Measurements from ENCODE around the gene PRF1.

Gene PRF1

GRCh38 chr10:70568781-70569495 lies 33.6 kb downstream of the PRF1 start:
- Histone ChIP-seq H3K27ac (no peak overlapping the region), H3K36me3 (no peaks in the 10 kb centered on the region), H3K4me1 (ENCODE audit: control insufficient read depth in 1 of 2, insufficient read depth in 1 of 2, low read depth in 1 of 2, low read length in 1 of 2) (peaks cover 19 to 27% of the 10 kb centered on the region in 2 experiments), H3K27me3 (no peaks in the 10 kb centered on the region), H3K9me3 (no peaks in the 10 kb centered on the region), H3K4me3 (ENCODE audit: low read depth in 1 of 2, low read length in 1 of 2) (no peak overlapping the region)
- no peak for TF ChIP-seq CTCF (IDR thresholded peaks at IDR 0.05)

- Histone ChIP-seq H3K27me3 (no peaks in the 10 kb centered on the region), H3K4me1 (ENCODE audit: control insufficient read depth in 1 of 2, insufficient read depth in 1 of 2, low read depth in 1 of 2, low read length in 1 of 2) (peaks cover 19 to 27% of the 10 kb centered on the region in 2 experiments), H3K36me3 (no peaks in the 10 kb centered on the region), H3K4me3 (ENCODE audit: low read depth in 1 of 2, low read length in 1 of 2) (no peak overlapping the region), H3K9me3 (no peaks in the 10 kb centered on the region), H3K27ac (no peak overlapping the region)
- TF ChIP-seq CTCF (IDR thresholded peaks at IDR 0.05), result no peak
These were observed 34.4 kb downstream of the PRF1 start for GRCh38 chr10:70568113-70568512.

- no peaks in the 10 kb centered on the region for H3K36me3 ChIP-seq
- no peak for TF ChIP-seq CTCF (IDR thresholded peaks at IDR 0.05)
- H3K27ac ChIP-seq, result no peak overlapping the region
- H3K9me3 ChIP-seq, result no peaks in the 10 kb centered on the region
- no peak overlapping the region for H3K4me3 ChIP-seq (ENCODE audit: low read depth in 1 of 2, low read length in 1 of 2)
- H3K27me3 ChIP-seq, result no peaks in the 10 kb centered on the region
- H3K4me1 ChIP-seq (ENCODE audit: control insufficient read depth in 1 of 2, insufficient read depth in 1 of 2, low read depth in 1 of 2, low read length in 1 of 2), result peaks cover 19 to 27% of the 10 kb centered on the region in 2 experiments
These were observed 34.9 kb downstream of the PRF1 start for GRCh38 chr10:70567603-70568002.

- no peaks in the 10 kb centered on the region for H3K9me3 ChIP-seq
- H3K27me3 ChIP-seq, result no peaks in the 10 kb centered on the region
- H3K27ac ChIP-seq, result peak overlapping the region; percentile 70
- TF ChIP-seq CTCF (IDR thresholded peaks at IDR 0.05), result no peak
- H3K4me3 ChIP-seq (ENCODE audit: low read depth in 1 of 2, low read length in 1 of 2), result no peak overlapping the region
- H3K36me3 ChIP-seq, result no peaks in the 10 kb centered on the region
- H3K4me1 ChIP-seq (ENCODE audit: control insufficient read depth in 1 of 2, insufficient read depth in 1 of 2, low read depth in 1 of 2, low read length in 1 of 2), result peaks cover 19 to 27% of the 10 kb centered on the region in 2 experiments
These were observed 35.8 kb downstream of the PRF1 start for GRCh38 chr10:70566515-70567290.

GRCh38 chr10:70565556-70566514 lies 36.7 kb downstream of the PRF1 start:
- Histone ChIP-seq H3K9me3 (no peaks in the 10 kb centered on the region), H3K27ac (peak overlapping the region; percentile 70), H3K4me1 (ENCODE audit: control insufficient read depth in 1 of 2, insufficient read depth in 1 of 2, low read depth in 1 of 2, low read length in 1 of 2) (peaks cover 19 to 27% of the 10 kb centered on the region in 2 experiments), H3K36me3 (no peaks in the 10 kb centered on the region), H3K27me3 (no peaks in the 10 kb centered on the region), H3K4me3 (ENCODE audit: low read depth in 1 of 2, low read length in 1 of 2) (peak overlapping the region in 1 of 2 experiments; percentile 27)
- TF ChIP-seq CTCF (IDR thresholded peaks at IDR 0.05), result no peak

Measured in neutrophil (primary cell).